Renal cortex interstitium (tissue), 11 donors: ENCODE measurements around the gene TMED6. TPM values are rescaled to one million over a fixed set of nuclear protein-coding genes. Genes with fewer than 3 reads are reported as not detected.
"Not testable (repeated sequence)": the region's sequence is repeated elsewhere in the genome, so short reads cannot be mapped to it uniquely, and the experiment has no call there.

Experiments
- DNase-seq, 11 donors: peaks; one replicate each; pipeline ENCODE4 v3.0.0-alpha.2; 2013; ENCODE audit warnings: low read depth in 9 of 11, low spot score in 4 of 11; ENCODE audit errors: extremely low read depth in 1 of 11
- polyA plus RNA-seq, 3 donors: library from polyadenylated mRNA; unstranded; fragments of 120-200 nt; gene quantifications; one replicate each; pipeline ENCODE4 v1.2.1, GENCODE V29; 2013; ENCODE audit not compliant: insufficient read length in 3 of 3

Gene TMED6
- polyA plus RNA-seq, 3 donors, result 2.7 to 3.9 (median 3.0) TPM

GRCh38 chr16:69366431-69366830 lies 14.8 kb upstream of the TMED6 start:
- no peak for DNase-seq

GRCh38 chr16:69365901-69366300 lies 14.3 kb upstream of the TMED6 start:
- no peak for DNase-seq

GRCh38 chr16:69364088-69364487 lies 12.5 kb upstream of the TMED6 start:
- DNase-seq, result no peak

GRCh38 chr16:69363281-69363717 lies 11.7 kb upstream of the TMED6 start:
- no peak for DNase-seq

- not testable (repeated sequence) for DNase-seq
Measured at GRCh38 chr16:69360070-69360469, 8.5 kb upstream of the TMED6 start.

- no peak for DNase-seq
Measured at GRCh38 chr16:69350536-69351133, 951 bp downstream of the TMED6 start.

- no peak for DNase-seq
Measured at GRCh38 chr16:69349536-69349935, 2.0 kb downstream of the TMED6 start.

GRCh38 chr16:69348222-69348621 lies 3.4 kb downstream of the TMED6 start:
- no peak for DNase-seq

GRCh38 chr16:69346683-69347082 lies 4.9 kb downstream of the TMED6 start:
- DNase-seq, result no peak

GRCh38 chr16:69345923-69346322 lies 5.7 kb downstream of the TMED6 start:
- no peak for DNase-seq

GRCh38 chr16:69344171-69344570 lies 7.4 kb downstream of the TMED6 start:
- no peak for DNase-seq

GRCh38 chr16:69340095-69340644 lies 11.4 kb downstream of the TMED6 start:
- DNase-seq, result no peak

GRCh38 chr16:69339289-69340094 lies 12.1 kb downstream of the TMED6 start, which contains the start of the genes COG8 and NIP7:
Gene COG8 (minus strand): TSS chr16:69339564. CDS start chr16:69339552, 12 bp downstream.
Gene NIP7 (plus strand): TSS chr16:69339772. CDS start chr16:69339830, 58 bp downstream.
- peak; percentile 95 to 99 (median 97) for DNase-seq

- DNase-seq, result no peak
Measured at GRCh38 chr16:69338557-69339288, 12.9 kb downstream of the TMED6 start.

GRCh38 chr16:69334696-69335095 lies 16.9 kb downstream of the TMED6 start:
- no peak for DNase-seq

- peak; percentile 74 to 93 (median 88) for DNase-seq
Measured at GRCh38 chr16:69330286-69331109, 21.1 kb downstream of the TMED6 start, which contains the start of gene PDF. Gene PDF (minus strand): TSS chr16:69330588. CDS start chr16:69330570, 18 bp downstream.

GRCh38 chr16:69329369-69330285 lies 22.0 kb downstream of the TMED6 start:
- DNase-seq, result no peak
